PC-9 (cell line): ENCODE measurements around the gene SPRR1A.
"Not testable (repeated sequence)": the region's sequence is repeated elsewhere in the genome, so short reads cannot be mapped to it uniquely, and the experiment has no call there.

ENCODE experiments used
- CTCF ChIP-seq: fragments of 200-600 bp; sonication (generic); conservative IDR thresholded peaks from 2 replicates; pipeline ENCODE4 v1.6.1; 2017; ENCODE audit warnings: mixed run types, antibody characterized with exemption, mild to moderate bottlenecking, moderate library complexity
- EZH2 ChIP-seq: fragments of 200-600 bp; sonication (generic); IDR thresholded peaks from 2 replicates; pipeline ENCODE4 v1.8.0; 2017; ENCODE audit warnings: antibody characterized with exemption, low read depth

GRCh38 chr1:153022340-153022739, 38.5 kb downstream of the SPRR1A start:
- TF ChIP-seq CTCF, EZH2: not testable (repeated sequence)
